GM18517 (cell line): Measurements from ENCODE around the gene MT3.

Experiments used
- ATAC-seq: cut with Tn5 transposase; IDR thresholded peaks from one replicate; pipeline ENCODE4 v1.9.1; 2021; ENCODE audit warnings: mild to moderate bottlenecking, moderate library complexity; ENCODE audit not compliant: unreplicated experiment

The MT3 gene

GRCh38 chr16:56589141-56590039 lies at the start of gene MT3:
MT3 (plus strand) TSS chr16:56589528; CDS start chr16:56589591, 63 bp downstream.
- ATAC-seq: no peak

GRCh38 chr16:56539656-56540055 lies 49.7 kb upstream of the MT3 start:
- no peak for ATAC-seq

- ATAC-seq: no peak
Observed at GRCh38 chr16:56542039-56542438, 47.3 kb upstream of the MT3 start.

GRCh38 chr16:56547120-56547948 lies 42.0 kb upstream of the MT3 start:
- no peak for ATAC-seq

GRCh38 chr16:56547949-56548567 lies 41.3 kb upstream of the MT3 start:
- no peak for ATAC-seq

GRCh38 chr16:56549161-56549560 lies 40.2 kb upstream of the MT3 start:
- ATAC-seq: no peak

GRCh38 chr16:56549744-56550385 lies 39.5 kb upstream of the MT3 start:
- no peak for ATAC-seq

GRCh38 chr16:56551796-56552738 lies 37.3 kb upstream of the MT3 start:
- ATAC-seq: no peak

- no peak for ATAC-seq
Observed at GRCh38 chr16:56554441-56554840, 34.9 kb upstream of the MT3 start.

- no peak for ATAC-seq
Observed at GRCh38 chr16:56558024-56558747, 31.1 kb upstream of the MT3 start.

- ATAC-seq: no peak
Observed at GRCh38 chr16:56559109-56559508, 30.2 kb upstream of the MT3 start.

GRCh38 chr16:56560447-56560846 lies 28.9 kb upstream of the MT3 start:
- ATAC-seq: no peak

GRCh38 chr16:56561126-56561525 lies 28.2 kb upstream of the MT3 start:
- no peak for ATAC-seq

GRCh38 chr16:56564793-56565477 lies 24.4 kb upstream of the MT3 start, which contains the start of gene MT4:
MT4 (plus strand) TSS chr16:56565073; CDS start chr16:56565129, 56 bp downstream.
- ATAC-seq: no peak

- ATAC-seq: no peak
Observed at GRCh38 chr16:56569971-56570370, 19.4 kb upstream of the MT3 start.

GRCh38 chr16:56571525-56571924 lies 17.8 kb upstream of the MT3 start:
- ATAC-seq: no peak

GRCh38 chr16:56574625-56575024 lies 14.7 kb upstream of the MT3 start:
- ATAC-seq: no peak

- ATAC-seq: peak; percentile 87
Observed at GRCh38 chr16:56576585-56577299, 12.6 kb upstream of the MT3 start.
